ENCODE measurements around the gene AKR1B15. TPM values are rescaled to one million over a fixed set of nuclear protein-coding genes. Genes with fewer than 3 reads are reported as not detected.
"Not testable (repeated sequence)": the region's sequence is repeated elsewhere in the genome, so short reads cannot be mapped to it uniquely, and the experiment has no call there.

AKR1B15 gene
- total RNA-seq, 1 experiment from 2014 or later, result not detected

- intact Hi-C loops (cut with micrococcal nuclease; ENCODE audit: unreplicated experiment), result no loop called here
- H3K4me3 ChIP-seq (ENCODE audit: low read depth, low read length, poor library complexity, severe bottlenecking), result no peak overlapping the region
- ChIA-PET CTCF (interaction anchor here (0.6 to 1.2 kb wide), 3 partner anchors 11 to 18 kb away, joined by 4 to 10 read pairs (median 5); no protein-coding TSS in a partner anchor), POLR2A (ENCODE audit: low non-redundant PET) (no interaction called here)
- TF ChIP-seq, protein P1, sequence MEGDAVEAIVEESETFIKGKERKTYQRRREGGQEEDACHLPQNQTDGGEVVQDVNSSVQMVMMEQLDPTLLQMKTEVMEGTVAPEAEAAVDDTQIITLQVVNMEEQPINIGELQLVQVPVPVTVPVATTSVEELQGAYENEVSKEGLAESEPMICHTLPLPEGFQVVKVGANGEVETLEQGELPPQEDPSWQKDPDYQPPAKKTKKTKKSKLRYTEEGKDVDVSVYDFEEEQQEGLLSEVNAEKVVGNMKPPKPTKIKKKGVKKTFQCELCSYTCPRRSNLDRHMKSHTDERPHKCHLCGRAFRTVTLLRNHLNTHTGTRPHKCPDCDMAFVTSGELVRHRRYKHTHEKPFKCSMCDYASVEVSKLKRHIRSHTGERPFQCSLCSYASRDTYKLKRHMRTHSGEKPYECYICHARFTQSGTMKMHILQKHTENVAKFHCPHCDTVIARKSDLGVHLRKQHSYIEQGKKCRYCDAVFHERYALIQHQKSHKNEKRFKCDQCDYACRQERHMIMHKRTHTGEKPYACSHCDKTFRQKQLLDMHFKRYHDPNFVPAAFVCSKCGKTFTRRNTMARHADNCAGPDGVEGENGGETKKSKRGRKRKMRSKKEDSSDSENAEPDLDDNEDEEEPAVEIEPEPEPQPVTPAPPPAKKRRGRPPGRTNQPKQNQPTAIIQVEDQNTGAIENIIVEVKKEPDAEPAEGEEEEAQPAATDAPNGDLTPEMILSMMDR (conservative IDR thresholded peaks at IDR 0.05; ENCODE audit: low read depth, low read length), result no peak
- TF ChIP-seq EZH2 (IDR thresholded peaks at IDR 0.05; ENCODE audit: borderline replicate concordance, low read depth, low read length, poor library complexity, severe bottlenecking), result no peak
- H3K4me1 ChIP-seq (ENCODE audit: insufficient read depth, low read length, poor library complexity, severe bottlenecking), result no peaks in the 10 kb centered on the region
- no peaks in the 10 kb centered on the region for H3K27me3 ChIP-seq (replicated peaks; ENCODE audit: insufficient read depth, low read depth, low read length, poor library complexity)
- H3K9me3 ChIP-seq (ENCODE audit: low read depth, low read length, poor library complexity, severe bottlenecking), result no peaks in the 10 kb centered on the region
- no peaks in the 10 kb centered on the region for H3K36me3 ChIP-seq (ENCODE audit: insufficient read depth, low read length, poor library complexity, severe bottlenecking)
- DNase-seq (ENCODE audit: low spot score), result no peak
- BruUV-seq (replicated peaks), result no TSS peak
- H3K27ac ChIP-seq (ENCODE audit: low read depth, low read length, poor library complexity, severe bottlenecking), result no peak overlapping the region
Observed at GRCh38 chr7:134534633-134535032, 14.3 kb upstream of the AKR1B15 start.

- BruUV-seq (replicated peaks), result no TSS peak
- no peaks in the 10 kb centered on the region for H3K27me3 ChIP-seq (replicated peaks; ENCODE audit: insufficient read depth, low read depth, low read length, poor library complexity)
- no peaks in the 10 kb centered on the region for H3K4me1 ChIP-seq (ENCODE audit: insufficient read depth, low read length, poor library complexity, severe bottlenecking)
- DNase-seq (ENCODE audit: low spot score), result no peak
- H3K36me3 ChIP-seq (ENCODE audit: insufficient read depth, low read length, poor library complexity, severe bottlenecking), result no peaks in the 10 kb centered on the region
- no peak overlapping the region for H3K4me3 ChIP-seq (ENCODE audit: low read depth, low read length, poor library complexity, severe bottlenecking)
- CTCF ChIA-PET, result interaction anchor here (0.6 to 1.2 kb wide), 3 partner anchors 10 to 19 kb away, joined by 4 to 10 read pairs (median 5); no protein-coding TSS in a partner anchor
- TF ChIP-seq EZH2 (IDR thresholded peaks at IDR 0.05; ENCODE audit: borderline replicate concordance, low read depth, low read length, poor library complexity, severe bottlenecking), result no peak
- TF ChIP-seq, protein P1 (conservative IDR thresholded peaks at IDR 0.05; ENCODE audit: low read depth, low read length), result no peak
- no peak overlapping the region for H3K27ac ChIP-seq (ENCODE audit: low read depth, low read length, poor library complexity, severe bottlenecking)
- POLR2A ChIA-PET (ENCODE audit: low non-redundant PET), result no interaction called here
- no peaks in the 10 kb centered on the region for H3K9me3 ChIP-seq (ENCODE audit: low read depth, low read length, poor library complexity, severe bottlenecking)
- intact Hi-C loops (cut with micrococcal nuclease; ENCODE audit: unreplicated experiment), result no loop called here
Observed at GRCh38 chr7:134535272-134535918, 13.5 kb upstream of the AKR1B15 start.

- H3K27ac ChIP-seq (ENCODE audit: low read depth, low read length, poor library complexity, severe bottlenecking), result no peak overlapping the region
- no peak for DNase-seq (ENCODE audit: low spot score)
- intact Hi-C loops (cut with micrococcal nuclease; ENCODE audit: unreplicated experiment), result no loop called here
- BruUV-seq (replicated peaks), result no TSS peak
- no peaks in the 10 kb centered on the region for H3K36me3 ChIP-seq (ENCODE audit: insufficient read depth, low read length, poor library complexity, severe bottlenecking)
- H3K4me1 ChIP-seq (ENCODE audit: insufficient read depth, low read length, poor library complexity, severe bottlenecking), result no peaks in the 10 kb centered on the region
- H3K9me3 ChIP-seq (ENCODE audit: low read depth, low read length, poor library complexity, severe bottlenecking), result no peaks in the 10 kb centered on the region
- ChIA-PET POLR2A (ENCODE audit: low non-redundant PET) (no interaction called here), CTCF (no interaction called here)
- no peak overlapping the region for H3K4me3 ChIP-seq (ENCODE audit: low read depth, low read length, poor library complexity, severe bottlenecking)
- H3K27me3 ChIP-seq (replicated peaks; ENCODE audit: insufficient read depth, low read depth, low read length, poor library complexity), result no peaks in the 10 kb centered on the region
- TF ChIP-seq EZH2 (IDR thresholded peaks at IDR 0.05; ENCODE audit: borderline replicate concordance, low read depth, low read length, poor library complexity, severe bottlenecking), result no peak
- TF ChIP-seq, protein P1 (conservative IDR thresholded peaks at IDR 0.05; ENCODE audit: low read depth, low read length), result no peak
Observed at GRCh38 chr7:134535919-134536299, 13.0 kb upstream of the AKR1B15 start.

DNA sequence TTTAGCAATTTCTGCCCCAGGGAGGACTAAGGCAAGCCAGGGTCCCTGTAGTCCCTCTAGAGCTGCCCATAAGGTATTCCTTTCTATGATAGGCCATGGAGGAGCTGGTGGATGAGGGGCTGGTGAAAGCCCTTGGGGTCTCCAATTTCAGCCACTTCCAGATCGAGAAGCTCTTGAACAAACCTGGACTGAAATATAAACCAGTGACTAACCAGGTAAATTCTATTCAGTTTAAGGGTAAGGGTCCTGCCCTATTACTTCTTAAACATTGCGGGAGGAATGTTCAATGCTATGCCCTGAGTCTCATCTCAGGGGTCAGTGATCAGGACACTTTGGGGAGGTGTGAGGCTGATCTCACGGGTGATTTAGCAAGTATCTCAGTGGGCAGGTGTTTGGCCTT lies 12.4 kb upstream of the AKR1B15 start:
- DNase-seq (ENCODE audit: low spot score); H3K27me3 ChIP-seq (replicated peaks; ENCODE audit: insufficient read depth, low read depth, low read length, poor library complexity); H3K36me3 ChIP-seq (ENCODE audit: insufficient read depth, low read length, poor library complexity, severe bottlenecking); H3K27ac ChIP-seq (ENCODE audit: low read depth, low read length, poor library complexity, severe bottlenecking); H3K4me1 ChIP-seq (ENCODE audit: insufficient read depth, low read length, poor library complexity, severe bottlenecking); intact Hi-C loops (cut with micrococcal nuclease; ENCODE audit: unreplicated experiment); CTCF ChIA-PET; H3K9me3 ChIP-seq (ENCODE audit: low read depth, low read length, poor library complexity, severe bottlenecking); BruUV-seq (replicated peaks); H3K4me3 ChIP-seq (ENCODE audit: low read depth, low read length, poor library complexity, severe bottlenecking); POLR2A ChIA-PET (ENCODE audit: low non-redundant PET): not testable (repeated sequence)

GRCh38 chr7:134537273-134537781 lies 11.6 kb upstream of the AKR1B15 start:
- DNase-seq (ENCODE audit: low spot score); H3K4me3 ChIP-seq (ENCODE audit: low read depth, low read length, poor library complexity, severe bottlenecking); H3K36me3 ChIP-seq (ENCODE audit: insufficient read depth, low read length, poor library complexity, severe bottlenecking); POLR2A ChIA-PET (ENCODE audit: low non-redundant PET); BruUV-seq (replicated peaks); H3K27me3 ChIP-seq (replicated peaks; ENCODE audit: insufficient read depth, low read depth, low read length, poor library complexity); H3K9me3 ChIP-seq (ENCODE audit: low read depth, low read length, poor library complexity, severe bottlenecking); H3K27ac ChIP-seq (ENCODE audit: low read depth, low read length, poor library complexity, severe bottlenecking); H3K4me1 ChIP-seq (ENCODE audit: insufficient read depth, low read length, poor library complexity, severe bottlenecking); intact Hi-C loops (cut with micrococcal nuclease; ENCODE audit: unreplicated experiment); CTCF ChIA-PET: not testable (repeated sequence)

Data from A673 (cell line).